GM11168 (cell line): Measurements from ENCODE around the gene SLC36A3.

Experiments
- in situ Hi-C: fragments of 300-500 bp; cut with MboI; formaldehyde crosslinking; loops from one replicate; pipeline ENCODE4 v1.12.0; 2022; ENCODE audit warnings: low sequenced_read_pairs; ENCODE audit not compliant: unreplicated experiment

Gene SLC36A3

GRCh38 chr5:151303666-151304065 is at the start of gene SLC36A3:
TSS of gene SLC36A3 (minus strand) at chr5:151303766. CDS start at chr5:151303354, 412 bp downstream.
- in situ Hi-C loops: no loop called here

GRCh38 chr5:151351671-151352070 is 48.1 kb upstream of the SLC36A3 start:
- in situ Hi-C loops: no loop called here

GRCh38 chr5:151348789-151349188 is 45.2 kb upstream of the SLC36A3 start:
- in situ Hi-C loops: no loop called here

- in situ Hi-C loops: no loop called here
These were observed 43.8 kb upstream of the SLC36A3 start, which contains the start of gene SLC36A2 for GRCh38 chr5:151347369-151347768. TSS of gene SLC36A2 (minus strand) at chr5:151347559. CDS start at chr5:151347460, 99 bp downstream.

- in situ Hi-C loops: no loop called here
These were observed 42.4 kb upstream of the SLC36A3 start for GRCh38 chr5:151345808-151346478.

GRCh38 chr5:151345187-151345807 is 41.7 kb upstream of the SLC36A3 start:
- in situ Hi-C loops: no loop called here

GRCh38 chr5:151344088-151344487 is 40.5 kb upstream of the SLC36A3 start:
- in situ Hi-C loops: no loop called here

GRCh38 chr5:151340004-151340403 is 36.4 kb upstream of the SLC36A3 start:
- in situ Hi-C loops: no loop called here

GRCh38 chr5:151338734-151339133 is 35.2 kb upstream of the SLC36A3 start:
- in situ Hi-C loops: no loop called here

GRCh38 chr5:151332857-151333256 is 29.3 kb upstream of the SLC36A3 start:
- in situ Hi-C loops: no loop called here

- in situ Hi-C loops: no loop called here
These were observed 25.2 kb upstream of the SLC36A3 start for GRCh38 chr5:151328734-151329133.

- in situ Hi-C loops: no loop called here
These were observed 24.0 kb upstream of the SLC36A3 start for GRCh38 chr5:151327585-151327984.

GRCh38 chr5:151326266-151326665 is 22.7 kb upstream of the SLC36A3 start:
- in situ Hi-C loops: no loop called here

GRCh38 chr5:151320481-151320880 is 16.9 kb upstream of the SLC36A3 start:
- in situ Hi-C loops: no loop called here

GRCh38 chr5:151318850-151319732 is 15.5 kb upstream of the SLC36A3 start:
- in situ Hi-C loops: no loop called here

- in situ Hi-C loops: no loop called here
These were observed 14.3 kb upstream of the SLC36A3 start for GRCh38 chr5:151317871-151318270.

- in situ Hi-C loops: no loop called here
These were observed 12.5 kb upstream of the SLC36A3 start for GRCh38 chr5:151315998-151316597.

- in situ Hi-C loops: no loop called here
These were observed 9.8 kb upstream of the SLC36A3 start for GRCh38 chr5:151313357-151313756.

- in situ Hi-C loops: no loop called here
These were observed 9.3 kb upstream of the SLC36A3 start for GRCh38 chr5:151312756-151313324.

- in situ Hi-C loops: no loop called here
These were observed 7.4 kb upstream of the SLC36A3 start for GRCh38 chr5:151310932-151311331.
